A673 (cell line): ENCODE results near the gene ARFRP1. TPM values are rescaled to one million over a fixed set of nuclear protein-coding genes. Genes with fewer than 3 reads are reported as not detected.
A peak's percentile ranks its signal among the peaks of the same experiment; 100 is the strongest.

ENCODE experiments used
- BruUV-seq: library from RNA; stranded (reverse); fragments of 400-500 nt; replicated peaks from 2 replicates; lab custom pipeline; 2021; lab: Mats Ljungman, UMichigan
- CTCF ChIA-PET: fragments of 300-600 bp; sonication (Branson Sonifier 250); formaldehyde crosslinking; loops from one replicate; lab custom pipeline; 2022; ENCODE audit warnings: antibody characterized with exemption; lab: Charles Lee
- POLR2A ChIA-PET: fragments of 300-600 bp; sonication (Branson Sonifier 250); formaldehyde crosslinking; loops from one replicate; lab custom pipeline; 2022; ENCODE audit warnings: antibody characterized with exemption; ENCODE audit not compliant: low non-redundant PET; lab: Charles Lee
- DNase-seq: peaks from one replicate; pipeline ENCODE4 v3.0.0-alpha.2; 2015; ENCODE audit warnings: low spot score
- H3K27ac ChIP-seq: fragments of 200-600 bp; sonication (generic); 2 replicates; pipeline ENCODE4 v1.5.1; 2016; ENCODE audit warnings: mixed run types, low read depth, mild to moderate bottlenecking, mixed read lengths, antibody characterized with exemption, low read length; ENCODE audit not compliant: poor library complexity, severe bottlenecking
- H3K27me3 ChIP-seq: fragments of 200-600 bp; sonication (generic); replicated peaks from 2 replicates; pipeline ENCODE4 v1.6.1; 2017; ENCODE audit warnings: mixed run types, low read depth, mild to moderate bottlenecking, mixed read lengths, antibody characterized with exemption, low read length; ENCODE audit not compliant: insufficient read depth, poor library complexity
- H3K36me3 ChIP-seq: fragments of 200-600 bp; sonication (generic); 2 replicates; pipeline ENCODE4 v1.6.1; 2016; ENCODE audit warnings: mixed run types, mild to moderate bottlenecking, mixed read lengths, antibody characterized with exemption, low read length; ENCODE audit not compliant: insufficient read depth, poor library complexity, severe bottlenecking
- H3K4me1 ChIP-seq: fragments of 200-600 bp; sonication (generic); 2 replicates; pipeline ENCODE4 v1.6.1; 2017; ENCODE audit warnings: mixed run types, mild to moderate bottlenecking, mixed read lengths, antibody characterized with exemption, low read length; ENCODE audit not compliant: insufficient read depth, poor library complexity, severe bottlenecking
- H3K4me3 ChIP-seq: fragments of 200-600 bp; sonication (generic); 2 replicates; pipeline ENCODE4 v1.5.1; 2016; ENCODE audit warnings: low read depth, mixed run types, mild to moderate bottlenecking, mixed read lengths, low read length; ENCODE audit not compliant: poor library complexity, severe bottlenecking
- H3K9me3 ChIP-seq: fragments of 200-600 bp; sonication (generic); 2 replicates; pipeline ENCODE4 v1.6.1; 2016; ENCODE audit warnings: mixed run types, low read depth, mild to moderate bottlenecking, mixed read lengths, antibody characterized with exemption, low read length; ENCODE audit not compliant: poor library complexity, severe bottlenecking
- CTCF ChIP-seq: fragments of 300-800, 200-600 bp; sonication (generic); conservative IDR thresholded peaks from 2 replicates; pipeline ENCODE4 v1.5.1; 2017; ENCODE audit warnings: low read depth, mild to moderate bottlenecking, antibody characterized with exemption, low read length, moderate library complexity, mixed read lengths
- EZH2 ChIP-seq: fragments of 200-600 bp; sonication (generic); IDR thresholded peaks from 2 replicates; pipeline ENCODE4 v1.6.1; 2017; ENCODE audit warnings: borderline replicate concordance, low read depth, mild to moderate bottlenecking, mixed read lengths, antibody characterized with exemption, low read length; ENCODE audit not compliant: poor library complexity, severe bottlenecking
- intact Hi-C: fragments of 100-400 bp; cut with micrococcal nuclease; formaldehyde crosslinking; loops from one replicate; pipeline ENCODE4 v1.10.0; 2022; ENCODE audit not compliant: unreplicated experiment
- total RNA-seq: library from RNA; stranded (reverse); gene quantifications from 2 replicates; pipeline ENCODE4 v1.2.3, GENCODE V29; 2021

The ARFRP1 gene
- total RNA-seq, 1 experiment from 2014 or later: 41.1 TPM

GRCh38 chr20:63685269-63686026 lies 22.3 kb downstream of the ARFRP1 start:
- ChIA-PET CTCF (no interaction called here), POLR2A (no interaction called here)
- intact Hi-C loops: no loop called here
- no peaks in the 10 kb centered on the region for H3K36me3 ChIP-seq
- no peak for DNase-seq
- H3K9me3 ChIP-seq: no peaks in the 10 kb centered on the region
- no peak overlapping the region for H3K4me3 ChIP-seq
- TF ChIP-seq CTCF (no peak), EZH2 (no peak)
- H3K27me3 ChIP-seq: no peaks in the 10 kb centered on the region
- peaks cover 8% of the 10 kb centered on the region for H3K4me1 ChIP-seq
- H3K27ac ChIP-seq: no peak overlapping the region
- no TSS peak for BruUV-seq

DNA sequence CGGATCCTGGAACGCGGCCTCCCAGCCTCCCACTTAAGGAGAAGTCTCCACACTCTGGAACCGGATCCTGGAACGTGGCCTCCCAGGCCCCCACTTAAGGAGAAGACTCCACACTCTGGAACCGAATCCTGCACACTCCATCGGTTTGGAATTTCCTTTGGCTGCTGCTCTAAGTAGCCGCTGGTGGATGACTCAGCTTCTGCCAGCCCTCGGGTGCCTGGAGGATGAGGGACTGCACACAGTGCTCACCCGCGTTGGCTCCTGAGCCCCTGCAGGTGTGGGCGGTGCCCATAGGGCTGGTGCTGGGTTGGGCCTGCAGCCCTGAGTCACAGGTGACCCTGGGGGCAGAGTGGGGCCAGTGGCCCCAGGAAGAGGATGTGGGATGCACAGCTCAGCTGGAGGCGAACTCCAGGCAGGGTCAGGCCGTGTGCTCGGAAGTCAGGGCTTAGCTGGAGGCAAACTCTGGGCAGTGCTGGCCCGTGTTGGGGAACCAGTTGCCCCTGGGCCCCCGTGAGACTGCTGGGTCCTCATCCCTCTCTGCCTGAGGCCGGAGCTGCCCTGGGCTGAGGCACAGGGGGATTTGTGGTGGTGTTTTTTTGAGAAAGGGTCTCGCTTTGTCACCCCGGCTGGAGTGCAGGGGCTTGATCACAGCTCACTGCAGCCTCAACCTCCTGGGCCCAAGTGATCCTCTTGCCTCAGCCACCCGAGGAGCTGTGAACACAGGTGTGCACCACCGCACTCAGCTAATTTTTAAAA lies 25.2 kb downstream of the ARFRP1 start:
- POLR2A ChIA-PET: no interaction called here
- DNase-seq: peak; percentile 78
- H3K27ac ChIP-seq: peak overlapping the region; percentile 61

GRCh38 chr20:63681609-63682142 lies 26.1 kb downstream of the ARFRP1 start:
- ChIA-PET POLR2A (no interaction called here), CTCF (no interaction called here)
- Histone ChIP-seq H3K4me3 (no peak overlapping the region), H3K36me3 (peaks cover 3% of the 10 kb centered on the region), H3K4me1 (peaks cover 8% of the 10 kb centered on the region), H3K27me3 (no peaks in the 10 kb centered on the region), H3K9me3 (no peaks in the 10 kb centered on the region), H3K27ac (peak overlapping the region; percentile 61)
- DNase-seq: no peak
- BruUV-seq: no TSS peak
- intact Hi-C loops: no loop called here
- TF ChIP-seq CTCF (no peak), EZH2 (no peak)

More for the DNA sequence above, 25.2 kb downstream of the ARFRP1 start:
- Histone ChIP-seq H3K36me3 (no peaks in the 10 kb centered on the region), H3K4me3 (no peak overlapping the region), H3K9me3 (no peaks in the 10 kb centered on the region), H3K4me1 (peaks cover 8% of the 10 kb centered on the region), H3K27me3 (no peaks in the 10 kb centered on the region)
- BruUV-seq: no TSS peak
- intact Hi-C loops: no loop called here
- CTCF ChIA-PET: no interaction called here
- TF ChIP-seq CTCF: no peak
- no peak for TF ChIP-seq EZH2
